OCI-M2 (cell line): ENCODE measurements around the gene NAA20.
"Not testable (repeated sequence)": the region's sequence is repeated elsewhere in the genome, so short reads cannot be mapped to it uniquely, and the experiment has no call there.

Experiments
- DNase-seq: peaks from one replicate; lab custom pipeline; 2025; ENCODE audit not compliant: unreplicated experiment; lab: John Stamatoyannopoulos, UW

Gene NAA20

DNA sequence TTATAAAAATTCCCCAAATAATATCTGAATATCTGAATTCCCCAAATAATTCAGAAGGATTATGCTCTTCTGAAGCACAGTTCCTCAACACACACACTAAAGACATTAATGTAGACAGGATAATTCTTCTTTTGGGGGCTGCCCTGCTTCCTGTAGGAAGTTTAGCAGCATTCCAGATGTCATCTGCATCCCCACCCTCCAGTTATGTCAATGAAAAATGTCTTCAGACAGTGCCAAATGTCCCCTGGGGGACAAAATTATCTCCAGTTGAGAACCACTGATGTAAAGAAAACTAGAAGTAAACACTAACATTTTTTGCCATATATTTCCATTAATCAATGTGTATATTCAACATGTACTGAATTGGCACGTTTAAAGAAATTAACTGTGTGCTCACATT lies 25.9 kb upstream of the NAA20 start:
- no peak for DNase-seq

DNA sequence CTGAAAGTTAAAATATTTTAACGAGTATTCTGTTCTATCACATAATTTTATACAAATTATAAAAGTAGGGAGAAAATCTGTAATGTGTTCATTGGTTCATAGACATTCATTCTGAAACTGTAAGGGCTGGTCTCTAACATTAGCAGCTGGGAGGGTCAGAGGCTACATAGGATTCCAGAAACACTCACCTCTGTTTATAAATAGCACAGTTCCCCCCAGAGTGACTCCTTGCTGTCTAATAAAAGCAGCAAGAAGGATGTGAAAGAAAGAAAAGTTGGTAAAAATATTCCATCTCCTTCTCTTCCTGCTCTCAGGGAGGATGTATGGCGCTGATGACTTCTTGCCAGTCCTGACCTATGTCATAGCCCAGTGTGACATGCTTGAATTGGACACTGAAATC lies 25.3 kb upstream of the NAA20 start:
- DNase-seq = no peak

DNA sequence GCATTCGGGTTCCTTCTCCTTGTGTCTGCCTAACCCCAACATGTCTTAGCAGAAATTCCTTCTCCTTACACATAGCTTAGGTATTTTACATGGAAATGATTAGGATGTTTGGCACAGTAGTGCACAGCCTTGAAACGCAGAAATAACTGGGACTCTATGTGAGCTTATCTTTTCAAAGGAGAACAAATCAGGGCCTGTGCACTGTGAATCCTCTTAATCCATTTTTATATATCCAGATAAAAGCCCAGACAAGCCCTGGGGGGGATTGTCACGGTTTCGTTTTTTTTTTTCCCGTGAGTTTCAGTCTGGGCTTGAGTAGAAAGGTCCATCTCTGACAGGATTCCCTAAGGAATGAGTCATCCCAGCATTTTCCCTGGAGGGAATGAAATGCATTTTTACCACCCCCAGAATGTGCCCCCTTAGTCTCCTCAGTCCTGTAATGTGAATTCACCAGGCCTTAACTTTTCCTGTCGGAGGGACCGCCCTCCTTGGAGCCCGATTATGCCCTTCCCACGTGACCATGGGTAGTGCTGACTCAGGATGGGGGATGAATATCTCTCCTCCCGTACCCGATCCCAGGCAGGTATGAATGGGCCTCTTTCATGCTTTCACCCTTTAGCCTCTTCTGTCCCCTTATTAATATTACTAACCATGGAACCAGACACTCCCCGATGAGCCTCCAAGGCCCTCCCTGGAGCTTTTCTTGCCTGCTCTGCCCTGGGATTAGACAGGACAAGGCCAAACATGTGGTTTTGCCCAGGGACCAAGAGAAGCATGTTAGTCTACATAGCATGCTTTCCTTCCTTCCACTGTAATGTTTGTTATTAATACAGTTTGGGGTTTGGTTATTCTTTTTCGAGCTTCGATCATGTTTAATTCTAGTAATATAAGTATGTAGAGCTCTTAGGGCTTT lies 23.9 kb upstream of the NAA20 start:
- DNase-seq = no peak

DNA sequence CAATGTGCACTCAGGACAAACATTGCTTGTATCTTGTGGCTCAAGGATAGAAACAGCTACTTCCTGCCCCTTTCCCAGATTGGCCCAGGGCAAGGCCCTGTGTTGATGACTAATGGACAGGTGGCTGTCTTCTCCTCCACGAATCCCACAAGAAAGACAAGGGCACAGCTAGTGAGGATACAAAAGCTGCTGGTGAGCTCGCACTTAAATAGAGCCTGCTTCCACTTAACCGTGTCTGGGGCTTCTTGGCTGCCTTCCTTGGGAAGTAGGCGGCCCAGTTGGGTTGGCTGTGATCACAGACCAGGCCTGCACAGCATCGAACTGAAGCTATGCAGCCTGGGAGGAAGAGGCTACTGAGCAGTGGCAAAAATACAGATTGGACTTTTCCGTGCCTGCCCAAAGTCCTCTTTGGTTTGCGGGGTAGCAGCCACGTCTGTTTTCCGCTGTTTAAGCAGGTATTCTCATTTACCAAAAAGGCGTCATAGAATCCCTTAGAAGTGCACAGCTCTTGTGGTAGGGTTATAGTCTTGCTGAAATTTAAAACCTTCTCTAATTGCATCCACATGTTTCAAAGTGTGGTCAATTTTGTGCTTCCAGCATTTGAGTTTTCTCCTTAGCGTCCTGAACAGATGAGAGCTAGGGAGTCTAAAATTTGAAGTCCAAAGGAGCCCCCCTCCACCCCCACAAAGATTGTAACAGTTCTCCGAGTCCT lies 23.0 kb upstream of the NAA20 start:
- no peak for DNase-seq

DNA sequence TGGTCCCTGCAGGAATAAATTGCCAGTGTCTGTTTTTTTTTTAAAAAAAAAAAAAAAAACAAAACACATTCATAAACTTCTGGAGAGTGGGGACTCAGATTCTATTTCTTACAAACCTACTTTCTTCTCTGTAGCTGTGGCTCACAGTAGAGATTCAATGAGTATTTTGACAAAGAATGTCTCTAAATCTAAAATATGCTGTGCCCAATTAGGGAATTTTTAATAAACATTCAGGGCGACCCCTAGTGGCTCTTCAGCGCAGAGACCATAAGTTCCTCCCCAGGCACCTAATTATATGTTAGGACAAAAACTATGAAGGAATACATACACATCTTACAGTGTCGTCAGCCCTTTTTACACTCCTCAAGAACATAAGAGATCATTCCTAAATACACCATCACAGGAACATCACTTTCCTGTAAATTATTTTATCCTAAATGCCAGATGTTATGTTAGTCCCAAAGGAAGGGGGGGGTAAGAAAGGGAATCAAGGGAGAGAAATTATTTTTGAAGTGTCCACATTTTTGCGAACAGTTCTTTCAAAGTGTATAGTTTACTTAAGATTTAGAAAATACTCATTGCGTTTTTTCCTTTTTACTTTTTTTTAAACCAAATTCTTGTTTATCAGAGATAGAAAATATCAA lies 21.8 kb upstream of the NAA20 start:
- no peak for DNase-seq

- no peak for DNase-seq
Measured at GRCh38 chr20:19996222-19996621, 20.9 kb upstream of the NAA20 start.

- no peak for DNase-seq
Measured at GRCh38 chr20:19996917-19997316, 20.2 kb upstream of the NAA20 start.

- no peak for DNase-seq
Measured at GRCh38 chr20:19998990-19999705, 18.0 kb upstream of the NAA20 start.

DNA sequence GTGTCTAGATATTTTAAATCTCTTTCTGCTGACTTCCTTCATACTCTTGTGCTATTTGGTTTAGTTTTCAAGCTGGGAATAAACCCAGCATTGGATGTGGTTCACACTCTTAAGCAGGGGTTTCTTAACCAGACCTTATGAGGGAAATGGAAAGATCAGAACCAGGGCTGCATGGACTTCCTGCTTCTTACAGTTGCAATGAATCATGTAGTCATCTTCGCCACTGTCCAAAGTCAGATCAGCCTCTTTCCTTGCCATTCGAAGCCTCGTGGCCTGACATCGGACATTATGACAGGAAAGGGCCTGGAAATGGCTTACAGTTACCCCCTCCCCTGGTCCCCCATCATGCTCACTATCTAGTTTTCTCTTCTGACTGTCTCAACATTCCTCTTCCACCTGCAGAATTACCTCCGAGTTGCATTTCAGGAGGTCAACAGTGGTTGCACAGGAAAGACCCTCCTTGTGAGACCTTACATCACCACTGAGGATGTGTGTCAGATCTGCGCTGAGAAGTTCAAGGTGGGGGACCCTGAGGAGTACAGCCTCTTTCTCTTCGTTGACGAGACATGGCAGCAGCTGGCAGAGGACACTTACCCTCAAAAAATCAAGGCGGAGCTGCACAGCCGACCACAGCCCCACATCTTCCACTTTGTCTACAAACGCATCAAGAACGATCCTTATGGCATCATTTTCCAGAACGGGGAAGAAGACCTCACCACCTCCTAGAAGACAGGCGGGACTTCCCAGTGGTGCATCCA lies 16.8 kb upstream of the NAA20 start:
- DNase-seq = no peak

DNA sequence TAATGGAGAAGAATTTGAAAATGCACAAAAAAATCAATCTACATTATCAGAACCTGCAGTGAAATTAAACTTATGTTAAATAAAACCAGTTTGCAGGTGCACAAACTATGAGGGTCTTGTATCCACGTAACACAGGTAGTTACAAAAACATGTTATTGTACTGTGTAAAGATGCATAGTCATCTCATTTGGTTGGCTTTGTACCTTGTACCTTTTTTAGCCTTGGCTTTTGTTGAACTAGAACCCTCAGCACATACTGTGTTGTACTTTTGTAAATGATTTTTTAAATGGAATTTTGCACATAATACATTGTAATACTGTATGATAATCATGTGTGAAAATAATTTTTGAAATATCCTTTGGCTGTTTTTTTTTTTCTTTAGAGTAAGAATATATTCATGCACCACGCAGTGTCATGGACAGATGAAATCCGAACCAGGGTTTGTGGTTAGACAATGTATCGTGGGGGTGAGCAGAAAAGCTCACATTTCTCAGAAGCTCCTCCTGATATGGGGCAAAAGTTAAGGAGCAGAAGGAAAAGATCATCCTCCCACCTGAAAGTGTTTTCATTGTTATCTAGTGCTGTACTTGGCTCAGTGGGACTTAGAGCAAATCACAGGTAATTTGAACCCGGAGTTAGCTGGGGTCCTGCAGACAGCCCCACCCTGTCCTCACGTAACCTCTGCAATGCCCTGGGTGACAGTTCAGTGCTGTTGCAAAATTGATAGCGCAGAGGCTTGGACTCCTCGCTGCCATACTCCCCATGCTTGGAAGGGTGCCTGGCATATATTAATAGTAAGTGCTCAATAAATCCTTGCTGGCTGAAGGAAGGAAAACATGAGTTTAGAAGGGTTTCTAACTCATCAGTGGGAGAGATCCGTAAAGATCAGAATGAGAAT lies 14.8 kb upstream of the NAA20 start:
- no peak for DNase-seq

DNA sequence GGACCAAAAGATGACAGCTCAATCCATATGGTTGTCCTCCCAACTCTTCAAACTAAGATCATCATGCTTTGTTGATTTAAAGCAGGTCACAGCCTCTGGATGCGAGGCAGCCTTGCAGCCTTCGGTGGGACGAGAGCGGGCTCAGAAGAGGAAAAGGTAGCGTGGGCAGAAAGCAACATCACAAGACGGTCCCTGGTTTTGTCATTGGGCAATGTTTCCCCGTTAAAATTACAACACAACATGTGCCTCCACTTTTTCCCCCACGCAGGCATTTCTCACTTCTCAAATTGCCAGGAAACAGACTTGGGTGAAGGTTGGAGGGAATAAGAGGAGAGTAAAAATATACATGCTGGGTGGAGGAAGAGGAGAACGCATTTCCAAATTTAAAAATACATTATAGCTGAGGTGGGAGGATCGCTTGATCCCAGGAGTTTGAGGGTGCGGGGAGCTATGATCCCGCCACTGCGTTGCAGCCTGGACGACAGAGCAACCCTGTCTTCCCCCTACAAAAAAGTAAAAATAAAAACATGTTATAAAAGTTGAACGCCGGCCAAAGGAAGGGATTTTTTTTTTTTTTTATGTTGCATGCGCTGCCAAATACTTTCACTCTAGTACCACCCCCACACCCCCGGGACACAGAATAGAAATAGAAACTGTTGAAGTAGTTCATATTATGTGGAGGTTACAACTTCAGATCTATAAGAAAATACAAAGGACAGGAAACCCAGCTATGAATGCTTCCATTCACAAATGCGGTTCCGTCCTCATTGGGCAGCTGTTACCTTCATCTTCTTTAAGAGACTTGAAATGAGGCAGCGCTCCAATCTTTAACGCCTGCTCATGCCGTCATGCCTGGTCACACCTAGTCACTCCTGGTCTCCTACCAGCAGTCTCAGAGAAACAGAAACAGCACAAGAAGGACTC lies 13.9 kb upstream of the NAA20 start:
- DNase-seq = no peak

DNA sequence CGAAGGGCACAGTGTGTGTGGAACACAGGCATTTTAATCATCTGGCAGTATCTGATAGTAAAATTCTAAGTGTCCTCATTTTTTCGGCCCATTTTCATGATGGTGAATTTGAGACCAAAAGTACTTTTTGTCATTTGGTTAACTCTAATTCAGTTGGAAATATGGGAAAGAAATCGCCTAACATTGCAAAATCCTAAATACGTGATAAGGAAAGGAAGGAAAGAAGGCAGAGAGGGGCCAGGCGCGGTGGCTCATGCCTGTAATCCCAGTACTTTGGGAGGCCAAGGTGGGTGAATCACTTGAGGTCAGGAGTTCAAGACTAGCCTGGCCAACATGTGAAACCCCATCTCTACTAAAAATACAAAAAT lies 13.2 kb upstream of the NAA20 start:
- not testable (repeated sequence) for DNase-seq

GRCh38 chr20:20005342-20005741 lies 11.8 kb upstream of the NAA20 start:
- no peak for DNase-seq

DNA sequence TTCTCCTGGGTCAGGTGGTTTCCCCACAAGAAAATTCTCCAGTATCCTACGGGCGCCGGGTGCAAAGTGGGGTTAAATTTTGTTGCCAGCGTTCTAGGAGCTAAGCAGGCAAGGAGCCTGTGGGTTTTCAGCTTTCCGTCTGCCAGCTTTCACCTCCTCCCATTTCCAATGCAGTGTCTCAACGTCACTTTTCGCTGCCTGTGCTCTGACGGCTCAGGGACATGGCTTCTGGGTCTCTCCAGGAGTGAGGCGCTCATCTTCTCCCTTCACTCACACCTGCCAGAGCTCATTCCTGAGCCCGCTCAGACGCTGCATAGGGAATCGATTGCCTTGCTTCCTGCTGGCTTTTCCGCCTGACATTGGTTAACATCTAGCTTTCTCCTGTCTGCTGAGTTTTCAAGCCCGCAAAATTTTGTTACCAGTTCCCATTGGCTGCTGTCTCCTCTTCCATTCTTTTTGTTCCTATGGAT lies 7.3 kb upstream of the NAA20 start:
- no peak for DNase-seq

GRCh38 chr20:20010639-20011500 lies 6.3 kb upstream of the NAA20 start:
- DNase-seq = no peak

- DNase-seq = no peak
Measured at GRCh38 chr20:20012541-20012940, 4.6 kb upstream of the NAA20 start.

GRCh38 chr20:20014659-20015058 lies 2.5 kb upstream of the NAA20 start:
- DNase-seq = no peak

GRCh38 chr20:20017844-20018185 lies 653 bp downstream of the NAA20 start:
- DNase-seq = no peak
